ENCODE measurements around the gene IGSF21. TPM values are rescaled to one million over a fixed set of nuclear protein-coding genes. Genes with fewer than 3 reads are reported as not detected.

The IGSF21 gene
- total RNA-seq, 6 experiments from 2014 or later: not detected

DNA sequence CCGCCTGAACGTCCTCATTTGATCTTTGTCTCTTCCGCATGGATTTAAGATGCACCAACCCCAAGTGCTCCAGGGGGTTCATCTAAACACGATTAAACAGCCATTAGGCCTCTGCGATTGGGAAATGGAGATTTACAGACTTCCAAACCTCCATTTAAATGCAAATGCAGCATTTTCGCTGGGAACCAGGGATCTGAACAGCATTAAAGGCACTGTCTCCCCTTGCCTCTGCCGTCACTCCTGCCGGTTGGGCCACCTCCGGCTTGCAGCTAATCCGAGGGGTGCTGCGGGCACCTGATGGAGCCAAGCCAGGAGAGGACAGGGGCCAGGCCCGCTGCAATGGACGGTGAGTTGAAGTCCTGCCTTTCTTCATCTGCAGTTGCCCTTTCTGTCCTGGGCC, 302.8 kb downstream of the IGSF21 start:
- Mint-ChIP-seq H3K9me3 (peaks cover 81% of the 10 kb centered on the region), H3K4me1 (ENCODE audit: low read depth) (no peaks in the 10 kb centered on the region), H3K27ac (no peak overlapping the region), H3K27me3 (ENCODE audit: insufficient read depth) (no peaks in the 10 kb centered on the region), H3K36me3 (ENCODE audit: low read depth) (peaks cover 5% of the 10 kb centered on the region), H3K4me3 (no peak overlapping the region)
- TF ChIP-seq, protein P1, sequence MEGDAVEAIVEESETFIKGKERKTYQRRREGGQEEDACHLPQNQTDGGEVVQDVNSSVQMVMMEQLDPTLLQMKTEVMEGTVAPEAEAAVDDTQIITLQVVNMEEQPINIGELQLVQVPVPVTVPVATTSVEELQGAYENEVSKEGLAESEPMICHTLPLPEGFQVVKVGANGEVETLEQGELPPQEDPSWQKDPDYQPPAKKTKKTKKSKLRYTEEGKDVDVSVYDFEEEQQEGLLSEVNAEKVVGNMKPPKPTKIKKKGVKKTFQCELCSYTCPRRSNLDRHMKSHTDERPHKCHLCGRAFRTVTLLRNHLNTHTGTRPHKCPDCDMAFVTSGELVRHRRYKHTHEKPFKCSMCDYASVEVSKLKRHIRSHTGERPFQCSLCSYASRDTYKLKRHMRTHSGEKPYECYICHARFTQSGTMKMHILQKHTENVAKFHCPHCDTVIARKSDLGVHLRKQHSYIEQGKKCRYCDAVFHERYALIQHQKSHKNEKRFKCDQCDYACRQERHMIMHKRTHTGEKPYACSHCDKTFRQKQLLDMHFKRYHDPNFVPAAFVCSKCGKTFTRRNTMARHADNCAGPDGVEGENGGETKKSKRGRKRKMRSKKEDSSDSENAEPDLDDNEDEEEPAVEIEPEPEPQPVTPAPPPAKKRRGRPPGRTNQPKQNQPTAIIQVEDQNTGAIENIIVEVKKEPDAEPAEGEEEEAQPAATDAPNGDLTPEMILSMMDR (IDR thresholded peaks at IDR 0.05): no peak
- no peak for DNase-seq

DNA sequence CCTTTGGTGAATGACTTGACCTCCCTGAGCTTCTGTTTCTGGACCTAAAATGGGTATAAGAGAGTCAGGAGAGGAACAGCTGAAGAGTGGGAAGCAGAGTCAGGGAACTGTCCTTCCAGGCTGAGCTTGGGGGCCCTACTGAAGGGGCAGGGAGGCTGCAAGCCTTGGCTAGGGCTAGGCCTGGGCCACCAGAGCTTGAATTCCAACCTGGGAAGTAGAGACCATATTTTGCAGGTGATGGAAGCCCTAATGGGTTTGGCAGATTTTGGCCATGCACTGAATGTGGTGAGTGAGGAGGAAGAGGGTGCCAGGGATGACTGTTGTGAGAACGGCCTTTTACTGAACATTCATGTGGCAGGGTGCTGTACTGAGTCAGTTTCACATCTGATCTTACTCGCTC, 303.7 kb downstream of the IGSF21 start:
- TF ChIP-seq, protein P1 (IDR thresholded peaks at IDR 0.05): no peak
- Mint-ChIP-seq H3K4me1 (ENCODE audit: low read depth) (no peaks in the 10 kb centered on the region), H3K9me3 (peaks cover 74% of the 10 kb centered on the region), H3K4me3 (no peak overlapping the region), H3K36me3 (ENCODE audit: low read depth) (peaks cover 5% of the 10 kb centered on the region), H3K27ac (no peak overlapping the region), H3K27me3 (ENCODE audit: insufficient read depth) (no peaks in the 10 kb centered on the region)
- no peak for DNase-seq

DNA sequence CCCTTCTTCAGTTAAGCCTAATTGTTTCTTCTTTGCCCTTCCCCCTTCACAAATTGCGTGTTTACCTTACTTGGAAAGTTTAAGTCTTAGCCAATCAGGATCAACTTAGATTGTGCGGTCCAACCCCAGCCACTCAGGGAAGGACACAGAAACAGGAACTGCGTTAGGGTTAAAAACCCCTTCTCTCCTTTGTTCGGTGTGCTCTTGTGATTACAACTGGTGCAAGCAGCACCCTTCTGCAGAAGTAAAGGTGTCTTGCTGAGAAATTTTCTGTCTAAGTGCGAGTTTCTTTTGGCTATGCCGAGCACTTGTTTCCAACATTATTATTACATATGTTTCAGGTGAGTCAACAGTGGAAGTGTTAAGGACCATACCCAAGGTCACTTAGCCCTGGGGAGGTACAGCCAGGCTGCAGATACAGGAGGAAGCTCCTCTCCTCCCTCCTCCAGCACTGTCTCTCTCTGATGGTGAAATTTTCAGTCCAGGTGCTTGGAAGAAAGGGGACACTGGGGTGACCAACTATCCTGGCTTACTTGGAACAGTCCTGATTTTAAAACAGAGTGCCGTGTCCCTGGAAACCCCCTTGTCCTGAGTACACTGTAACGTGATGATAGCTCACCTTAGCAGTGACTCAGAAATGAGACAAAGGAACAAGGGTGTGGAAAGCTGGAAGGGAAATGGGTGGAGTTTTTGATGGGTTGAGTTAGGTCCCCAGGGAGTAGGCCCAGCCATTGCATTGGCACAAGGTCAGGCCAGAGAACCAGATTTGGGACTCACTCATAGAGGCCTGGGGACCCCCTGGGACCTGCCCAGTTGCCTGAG, 304.4 kb downstream of the IGSF21 start:
- Mint-ChIP-seq H3K27ac (no peak overlapping the region), H3K27me3 (ENCODE audit: insufficient read depth) (no peaks in the 10 kb centered on the region), H3K4me3 (no peak overlapping the region), H3K9me3 (peaks cover 74% of the 10 kb centered on the region), H3K36me3 (ENCODE audit: low read depth) (peaks cover 5% of the 10 kb centered on the region), H3K4me1 (ENCODE audit: low read depth) (no peaks in the 10 kb centered on the region)
- no peak for DNase-seq
- TF ChIP-seq, protein P1 (IDR thresholded peaks at IDR 0.05): no peak

DNA sequence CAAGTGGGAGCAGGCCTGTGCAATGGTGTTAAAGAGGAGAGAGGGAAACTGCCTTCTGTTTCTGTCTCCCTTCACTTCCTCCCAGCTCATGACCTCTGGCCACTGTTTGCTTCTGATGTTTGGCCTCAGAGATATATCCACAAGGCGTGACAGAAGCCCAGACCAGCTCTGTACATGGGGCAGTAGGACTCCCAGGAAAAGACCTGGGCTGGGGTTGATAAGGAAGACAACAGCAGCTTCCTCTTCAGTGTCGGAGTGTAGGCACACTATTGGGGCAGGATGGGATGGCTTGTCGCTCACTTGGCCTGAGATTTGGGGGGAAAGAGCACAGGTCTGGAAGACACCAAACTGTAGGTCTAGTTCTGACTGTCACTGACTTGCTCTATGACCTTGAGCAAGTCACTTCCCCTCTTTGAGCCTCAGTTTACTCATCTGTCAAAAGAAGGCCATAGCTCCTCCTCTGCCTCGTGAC, 305.3 kb downstream of the IGSF21 start:
- H3K4me3 Mint-ChIP-seq: no peak overlapping the region
- no peaks in the 10 kb centered on the region for H3K4me1 Mint-ChIP-seq (ENCODE audit: low read depth)
- no peak for DNase-seq
- TF ChIP-seq, protein P1 (IDR thresholded peaks at IDR 0.05): no peak
- no peak overlapping the region for H3K27ac Mint-ChIP-seq
- H3K27me3 Mint-ChIP-seq (ENCODE audit: insufficient read depth): no peaks in the 10 kb centered on the region; the same call in 1 of the 2 replicates
- peaks cover 69% of the 10 kb centered on the region for H3K9me3 Mint-ChIP-seq
- H3K36me3 Mint-ChIP-seq (ENCODE audit: low read depth): peaks cover 5% of the 10 kb centered on the region

DNA sequence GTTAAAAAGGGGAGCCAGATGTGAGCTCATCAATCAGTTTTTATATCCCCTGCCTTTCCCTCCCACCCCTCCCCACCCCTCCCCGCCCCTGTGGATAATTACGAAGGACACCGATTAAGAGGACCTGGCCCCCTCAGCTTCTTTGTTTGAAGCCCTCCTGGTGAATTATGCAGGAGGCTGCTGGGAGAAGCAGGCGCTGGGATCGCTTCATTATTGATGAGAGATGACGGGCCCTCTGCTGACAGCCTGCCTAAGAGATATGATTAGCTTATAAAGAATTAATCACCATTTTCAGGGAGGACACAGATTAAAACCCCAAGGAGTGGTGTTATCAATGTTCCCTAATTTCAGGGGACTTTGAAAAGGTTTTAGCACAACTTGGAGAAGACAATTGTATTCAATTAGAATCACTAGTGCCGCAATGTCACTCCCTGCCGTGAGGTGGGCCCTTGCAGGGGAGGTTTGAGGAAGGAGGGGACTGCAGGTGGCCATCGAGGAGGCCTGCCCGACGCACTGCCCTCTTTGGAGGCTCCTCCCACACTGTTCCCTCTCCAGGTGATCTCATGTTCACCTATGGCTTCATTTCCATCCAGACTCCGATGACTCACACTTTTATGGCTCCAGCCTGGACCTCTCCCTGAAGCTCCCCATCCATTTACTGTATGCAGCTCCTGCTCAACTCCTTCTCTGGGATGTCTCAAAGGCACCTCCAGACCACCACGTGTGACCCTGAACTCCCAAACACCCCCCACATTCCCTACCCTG, 306.1 kb downstream of the IGSF21 start:
- Mint-ChIP-seq H3K27me3 (ENCODE audit: insufficient read depth) (no peaks in the 10 kb centered on the region; the same call in 1 of the 2 replicates), H3K36me3 (ENCODE audit: low read depth) (peaks cover 5% of the 10 kb centered on the region), H3K4me3 (no peak overlapping the region), H3K4me1 (ENCODE audit: low read depth) (no peaks in the 10 kb centered on the region), H3K9me3 (peaks cover 69% of the 10 kb centered on the region), H3K27ac (no peak overlapping the region)
- TF ChIP-seq, protein P1 (IDR thresholded peaks at IDR 0.05): no peak
- no peak for DNase-seq
